Activated T-cell treated with anti-CD3 and anti-CD28 coated beads for 4 hours (primary cell): ENCODE data around the gene MDK.

ENCODE experiments used
- DNase-seq: peaks from one replicate; pipeline ENCODE4 v3.0.0-alpha.2; 2020

The MDK gene, protein sequence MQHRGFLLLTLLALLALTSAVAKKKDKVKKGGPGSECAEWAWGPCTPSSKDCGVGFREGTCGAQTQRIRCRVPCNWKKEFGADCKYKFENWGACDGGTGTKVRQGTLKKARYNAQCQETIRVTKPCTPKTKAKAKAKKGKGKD

DNA sequence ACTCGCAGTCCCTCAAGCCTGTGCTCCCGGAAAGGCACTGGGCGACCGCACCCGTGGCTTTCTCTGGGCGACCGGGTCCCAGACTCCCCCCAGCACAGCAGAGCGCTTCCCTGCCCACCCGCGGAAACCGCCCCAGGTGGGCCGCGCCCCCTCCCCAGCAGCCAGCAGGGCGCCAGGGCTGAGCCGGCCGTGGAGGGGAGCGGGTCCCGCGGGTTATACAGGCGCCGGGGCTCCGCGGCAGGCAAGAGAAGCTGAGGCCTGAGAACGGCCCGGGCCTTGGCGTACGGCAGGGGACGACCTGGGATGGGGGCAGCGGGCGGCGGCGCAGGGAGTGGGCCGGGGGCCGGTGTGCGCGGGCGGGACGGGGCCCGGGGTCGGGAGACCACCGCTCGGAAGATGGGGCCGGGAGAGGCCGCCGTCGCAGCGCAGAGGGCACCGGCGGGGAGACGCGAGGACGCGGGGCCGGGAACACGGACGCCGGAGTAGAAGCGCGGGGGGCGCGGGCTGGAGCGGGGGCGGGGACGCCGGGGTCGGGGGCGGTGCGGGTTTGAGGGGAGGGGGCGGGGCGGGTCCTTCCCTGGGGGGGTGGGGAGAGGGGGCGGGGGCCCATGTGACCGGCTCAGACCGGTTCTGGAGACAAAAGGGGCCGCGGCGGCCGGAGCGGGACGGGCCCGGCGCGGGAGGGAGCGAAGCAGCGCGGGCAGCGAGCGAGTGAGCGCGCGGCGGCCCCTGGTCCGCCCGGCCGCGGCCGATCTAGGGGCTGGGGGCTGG lies at the start of gene MDK:
Gene MDK, plus strand, starts transcription at position 622 of the 771 bp plus-strand sequence. CDS start 389 bp downstream, outside the sequence.
- no peak for DNase-seq

GRCh38 chr11:46332093-46332567 lies 49.3 kb upstream of the MDK start:
- no peak for DNase-seq

GRCh38 chr11:46332568-46333393 lies 48.7 kb upstream of the MDK start:
- DNase-seq, result peak; percentile 70

DNA sequence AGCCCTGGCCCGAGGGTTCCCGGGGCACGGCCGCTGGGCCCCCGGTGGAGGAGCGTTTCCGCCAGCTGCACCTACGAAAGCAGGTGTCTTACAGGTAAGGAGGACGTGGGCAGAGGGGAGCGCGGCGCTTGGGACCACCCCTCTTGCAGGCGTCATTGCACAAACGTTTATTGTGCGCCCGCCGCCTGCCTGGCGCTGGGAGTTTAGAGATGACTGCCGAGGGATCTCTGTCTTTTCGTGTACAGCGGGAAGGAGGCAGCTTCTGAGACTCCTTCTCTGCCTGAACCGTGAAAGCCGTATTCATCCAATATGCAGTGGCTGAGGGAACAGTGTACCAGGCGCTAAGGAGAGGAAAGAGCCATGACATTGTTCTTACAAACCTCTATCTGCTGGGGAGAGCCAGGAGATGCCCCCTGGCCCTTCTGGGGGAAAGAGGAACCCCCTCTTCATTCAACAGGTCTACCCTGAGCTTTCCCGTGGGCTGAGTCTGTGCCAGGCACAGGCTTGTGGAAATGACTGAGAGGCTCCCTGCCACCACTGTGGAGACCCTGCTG lies 48.0 kb upstream of the MDK start:
- DNase-seq, result no peak

DNA sequence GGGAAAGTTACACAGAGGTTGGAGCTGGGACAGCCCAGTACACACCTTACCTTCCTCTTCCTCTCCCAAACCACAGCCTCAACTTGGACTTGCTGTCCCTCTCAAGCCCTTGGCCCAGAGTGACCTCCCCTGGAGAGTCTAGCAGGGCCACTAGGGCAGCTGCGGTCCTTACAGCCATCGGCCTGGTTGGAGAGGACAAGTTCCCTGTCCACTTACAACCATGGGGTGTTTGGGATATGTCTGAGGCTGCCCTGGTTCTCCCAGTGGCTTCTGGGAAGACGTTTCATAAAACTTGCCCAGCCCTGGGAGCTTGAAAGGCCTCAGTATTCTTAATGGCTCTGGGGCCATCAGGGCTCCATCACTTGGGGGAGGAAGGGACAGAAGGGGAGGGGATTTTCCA lies 47.3 kb upstream of the MDK start:
- DNase-seq, result no peak

- DNase-seq, result no peak
Measured at GRCh38 chr11:46335271-46335670, 46.2 kb upstream of the MDK start.

GRCh38 chr11:46335890-46336562 lies 45.4 kb upstream of the MDK start:
- no peak for DNase-seq

GRCh38 chr11:46336563-46337180 lies 44.8 kb upstream of the MDK start:
- no peak for DNase-seq

GRCh38 chr11:46337626-46338345 lies 43.7 kb upstream of the MDK start:
- DNase-seq, result no peak

GRCh38 chr11:46338636-46338987 lies 42.9 kb upstream of the MDK start:
- no peak for DNase-seq

DNA sequence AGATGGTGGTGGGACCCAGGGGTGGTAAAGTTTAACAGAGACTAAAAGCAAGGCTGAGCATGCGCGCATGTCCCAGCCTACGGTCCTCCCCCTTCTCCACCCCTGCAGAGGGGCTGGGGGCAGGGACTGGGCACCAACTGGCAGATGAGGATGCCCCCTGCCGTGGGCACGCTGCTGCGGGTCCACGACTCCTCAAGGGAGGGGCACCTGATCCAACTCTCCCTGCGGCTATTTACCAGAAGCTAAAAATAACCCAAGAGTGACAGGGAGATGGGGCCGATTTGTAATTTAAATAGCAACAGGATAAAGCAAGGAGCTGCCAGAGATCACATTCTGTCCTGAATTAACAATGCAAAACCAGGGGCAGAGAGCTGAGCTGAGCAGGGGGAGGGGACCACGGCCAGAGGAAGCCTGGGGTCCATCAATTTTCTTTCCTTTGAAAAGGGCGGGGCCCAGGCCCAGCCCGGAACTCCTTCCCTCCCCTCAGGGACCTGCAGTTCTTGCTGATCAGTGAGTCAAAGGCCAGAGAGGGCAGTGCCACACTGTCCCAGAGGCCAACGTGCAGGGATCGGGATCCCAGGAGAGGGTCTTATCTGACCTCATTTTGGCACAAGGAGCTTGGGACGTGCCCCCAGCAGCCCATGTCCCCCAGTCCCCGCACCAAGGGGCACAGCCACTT lies 42.3 kb upstream of the MDK start:
- DNase-seq, result no peak

GRCh38 chr11:46339816-46340215 lies 41.7 kb upstream of the MDK start:
- no peak for DNase-seq

DNA sequence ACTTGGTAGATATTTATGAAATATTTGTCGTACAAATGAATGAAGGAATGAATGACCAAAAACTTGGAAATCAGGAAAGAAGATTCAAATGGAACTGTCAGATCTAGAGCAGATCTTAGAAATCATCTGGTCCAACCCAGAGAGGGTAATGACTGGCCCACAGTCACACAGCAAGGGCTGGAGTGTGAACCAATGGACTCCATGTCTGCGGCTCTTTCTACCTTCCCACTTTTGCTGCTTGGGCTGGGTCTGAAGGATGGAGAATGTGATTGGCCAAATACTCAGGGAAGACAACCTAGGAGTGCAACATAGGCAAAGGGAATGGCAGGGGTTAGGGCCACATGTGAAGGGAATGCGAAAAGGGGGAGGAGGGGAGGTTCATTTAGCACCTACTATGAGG lies 40.0 kb upstream of the MDK start:
- no peak for DNase-seq

DNA sequence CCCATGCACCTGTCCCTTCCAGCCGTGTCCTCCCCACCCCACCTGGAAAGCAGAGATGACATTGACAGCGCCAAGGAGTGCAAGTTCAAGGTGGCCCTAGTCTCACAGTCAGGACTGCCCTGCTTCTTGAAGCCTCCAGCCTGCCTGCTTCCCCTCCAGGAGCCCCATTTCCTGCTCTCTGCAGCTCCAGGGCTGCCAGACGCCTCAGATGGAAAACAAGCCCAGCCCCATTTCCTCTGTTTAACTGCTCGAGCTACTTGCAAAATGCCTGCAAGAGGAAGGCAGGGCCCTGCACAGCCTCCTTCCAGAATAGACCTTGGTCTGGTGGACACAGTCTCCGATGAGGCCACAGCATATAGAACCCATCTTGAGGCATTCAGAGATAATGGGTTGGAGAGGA lies 39.2 kb upstream of the MDK start:
- no peak for DNase-seq

DNA sequence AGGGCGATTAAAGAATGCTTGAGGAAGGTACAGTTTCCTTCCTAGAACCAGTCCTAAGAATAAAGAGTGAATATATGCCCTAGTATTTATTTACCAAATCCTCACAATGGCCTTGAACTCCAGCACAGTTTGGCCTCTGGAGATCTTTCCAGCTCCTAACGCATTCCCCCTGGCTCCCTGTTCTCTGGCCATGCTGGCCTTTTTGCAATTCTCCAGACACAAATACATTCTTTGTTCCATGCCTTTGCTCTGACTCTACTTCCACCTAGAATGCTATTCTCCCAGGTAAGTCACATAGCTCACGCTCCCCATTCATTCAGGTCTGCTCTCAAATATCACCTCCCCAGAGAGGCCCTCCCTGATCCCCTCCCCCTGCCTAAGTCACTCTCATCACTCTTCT lies 37.9 kb upstream of the MDK start:
- no peak for DNase-seq

- DNase-seq, result no peak
Measured at GRCh38 chr11:46345131-46345597, 36.3 kb upstream of the MDK start.

- no peak for DNase-seq
Measured at GRCh38 chr11:46345881-46346484, 35.5 kb upstream of the MDK start.

- peak; percentile 81 for DNase-seq
Measured at GRCh38 chr11:46346886-46347636, 34.4 kb upstream of the MDK start, which contains the start of gene DGKZ. Gene DGKZ (plus strand): TSS chr11:46347463. CDS start chr11:46347660, 197 bp downstream.

DNA sequence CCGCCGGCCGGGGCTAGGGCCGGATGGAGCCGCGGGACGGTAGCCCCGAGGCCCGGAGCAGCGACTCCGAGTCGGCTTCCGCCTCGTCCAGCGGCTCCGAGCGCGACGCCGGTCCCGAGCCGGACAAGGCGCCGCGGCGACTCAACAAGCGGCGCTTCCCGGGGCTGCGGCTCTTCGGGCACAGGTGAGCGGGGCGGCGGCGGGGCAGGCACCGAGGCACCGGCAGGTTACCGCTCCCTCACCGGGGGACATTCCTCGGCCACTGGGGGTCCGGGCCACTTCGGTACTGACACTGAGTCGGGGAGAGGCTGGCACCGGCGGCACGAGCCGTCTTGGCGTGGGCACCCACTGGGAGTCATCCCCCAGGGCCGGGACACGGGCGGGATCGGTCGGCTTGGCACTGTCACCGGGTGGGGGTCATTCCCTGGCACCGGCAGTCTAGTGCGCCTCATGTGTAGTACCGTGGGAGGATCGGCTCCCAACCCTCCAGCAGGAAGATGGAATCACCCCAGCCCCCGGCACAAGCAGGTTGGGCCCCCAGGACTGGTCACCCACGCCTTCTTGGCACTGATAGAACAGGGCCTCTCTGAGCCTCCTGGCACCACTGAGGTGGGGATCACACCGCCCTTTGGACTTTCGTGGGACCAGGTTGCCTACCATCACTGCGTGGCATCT lies 33.7 kb upstream of the MDK start:
- DNase-seq, result no peak
